ENCODE measurements around the gene NFYC.

DNA sequence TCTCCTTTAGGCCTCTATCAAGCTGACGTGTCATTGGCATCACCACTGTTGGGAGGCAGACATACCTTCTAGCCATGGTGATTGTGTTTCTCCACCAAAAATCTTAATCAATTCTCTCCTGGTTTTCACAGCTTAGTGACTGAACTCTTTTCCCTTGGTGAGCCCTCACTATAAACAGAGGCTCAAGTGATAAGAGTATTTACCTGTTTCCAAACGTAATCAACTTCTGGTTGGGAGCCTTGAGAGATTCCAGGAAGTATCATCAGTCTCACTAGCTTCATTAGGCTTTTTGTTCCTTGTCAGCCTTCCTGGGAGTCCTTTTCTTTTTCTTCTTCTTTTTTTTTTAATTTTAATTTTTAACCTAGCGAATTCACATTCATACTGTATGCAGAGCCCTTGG lies 58.3 kb downstream of the NFYC start:
- TF ChIP-seq, protein P1, sequence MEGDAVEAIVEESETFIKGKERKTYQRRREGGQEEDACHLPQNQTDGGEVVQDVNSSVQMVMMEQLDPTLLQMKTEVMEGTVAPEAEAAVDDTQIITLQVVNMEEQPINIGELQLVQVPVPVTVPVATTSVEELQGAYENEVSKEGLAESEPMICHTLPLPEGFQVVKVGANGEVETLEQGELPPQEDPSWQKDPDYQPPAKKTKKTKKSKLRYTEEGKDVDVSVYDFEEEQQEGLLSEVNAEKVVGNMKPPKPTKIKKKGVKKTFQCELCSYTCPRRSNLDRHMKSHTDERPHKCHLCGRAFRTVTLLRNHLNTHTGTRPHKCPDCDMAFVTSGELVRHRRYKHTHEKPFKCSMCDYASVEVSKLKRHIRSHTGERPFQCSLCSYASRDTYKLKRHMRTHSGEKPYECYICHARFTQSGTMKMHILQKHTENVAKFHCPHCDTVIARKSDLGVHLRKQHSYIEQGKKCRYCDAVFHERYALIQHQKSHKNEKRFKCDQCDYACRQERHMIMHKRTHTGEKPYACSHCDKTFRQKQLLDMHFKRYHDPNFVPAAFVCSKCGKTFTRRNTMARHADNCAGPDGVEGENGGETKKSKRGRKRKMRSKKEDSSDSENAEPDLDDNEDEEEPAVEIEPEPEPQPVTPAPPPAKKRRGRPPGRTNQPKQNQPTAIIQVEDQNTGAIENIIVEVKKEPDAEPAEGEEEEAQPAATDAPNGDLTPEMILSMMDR (IDR thresholded peaks at IDR 0.05) = no peak
- TF ChIP-seq POLR2A (IDR thresholded peaks at IDR 0.05) (no peak), EP300 (IDR thresholded peaks at IDR 0.05) (no peak)

All from sigmoid colon (tissue), 4 donors.